GM04504 (cell line): ENCODE measurements around the gene R3HDM2.

Experiments
- DNase-seq: peaks from one replicate; pipeline ENCODE4 v3.0.0-alpha.2; 2012; ENCODE audit warnings: low read depth

R3HDM2 gene

GRCh38 chr12:57467212-57467874 is 36.5 kb upstream of the R3HDM2 start:
- DNase-seq = no peak

DNA sequence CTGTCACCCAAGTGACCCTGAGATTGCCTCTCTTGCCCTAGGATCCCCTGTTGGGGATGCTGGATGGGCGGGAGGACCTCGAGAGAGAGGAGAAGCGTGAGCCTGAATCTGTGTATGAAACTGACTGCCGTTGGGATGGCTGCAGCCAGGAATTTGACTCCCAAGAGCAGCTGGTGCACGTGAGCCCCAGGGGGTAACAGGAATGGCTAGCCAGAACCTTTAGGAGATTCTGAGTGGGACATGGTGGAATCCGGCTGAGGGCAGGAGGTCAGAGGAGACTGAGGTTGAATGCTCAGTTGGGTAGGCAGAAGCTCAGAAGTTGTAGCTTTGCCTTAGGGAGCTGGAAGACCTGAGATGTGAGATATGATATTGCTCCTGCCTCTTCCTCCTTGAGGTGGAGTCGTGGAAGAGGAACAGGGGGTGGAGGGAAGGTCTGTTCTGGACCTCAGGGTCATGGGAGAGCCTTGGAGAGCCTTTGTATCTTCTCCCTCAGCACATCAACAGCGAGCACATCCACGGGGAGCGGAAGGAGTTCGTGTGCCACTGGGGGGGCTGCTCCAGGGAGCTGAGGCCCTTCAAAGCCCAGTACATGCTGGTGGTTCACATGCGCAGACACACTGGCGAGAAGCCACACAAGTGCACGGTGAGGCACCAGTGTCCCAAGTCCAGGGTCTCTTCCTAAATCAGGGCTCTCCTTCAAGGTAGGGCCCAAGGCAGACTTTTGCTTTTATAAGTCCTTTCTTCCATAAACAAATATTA is 35.1 kb upstream of the R3HDM2 start:
- DNase-seq = no peak

DNA sequence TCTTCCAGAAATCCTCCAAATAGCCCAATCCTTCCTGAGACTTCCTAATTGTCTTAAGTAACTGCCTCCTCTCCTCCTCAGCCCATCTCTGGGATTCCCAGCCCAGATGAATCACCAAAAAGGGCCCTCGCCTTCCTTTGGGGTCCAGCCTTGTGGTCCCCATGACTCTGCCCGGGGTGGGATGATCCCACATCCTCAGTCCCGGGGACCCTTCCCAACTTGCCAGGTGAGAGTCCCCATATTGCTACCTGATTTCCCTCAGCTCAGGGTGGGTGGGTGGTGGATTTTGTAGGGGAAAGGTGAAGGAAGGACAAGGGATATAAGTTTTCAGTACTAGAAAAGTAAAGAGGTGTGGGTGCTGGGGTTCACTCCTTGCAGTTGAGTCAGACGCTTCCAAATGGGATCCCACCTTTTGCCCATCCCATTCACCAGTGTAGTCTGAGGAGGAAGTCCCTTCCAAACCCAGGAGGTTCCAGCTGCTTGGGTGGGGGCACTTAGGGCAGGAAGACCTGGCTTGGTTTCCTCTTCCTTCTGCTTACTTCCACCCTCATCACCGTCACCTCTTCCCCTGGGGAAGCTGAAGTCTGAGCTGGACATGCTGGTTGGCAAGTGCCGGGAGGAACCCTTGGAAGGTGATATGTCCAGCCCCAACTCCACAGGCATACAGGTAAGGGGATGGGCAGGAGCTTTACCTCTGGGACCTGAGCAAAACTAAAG is 34.3 kb upstream of the R3HDM2 start:
- DNase-seq = no peak

GRCh38 chr12:57464569-57464968 is 33.7 kb upstream of the R3HDM2 start:
- DNase-seq = no peak

- no peak for DNase-seq
Measured at GRCh38 chr12:57462912-57463253, 32.0 kb upstream of the R3HDM2 start.

GRCh38 chr12:57462251-57462911 is 31.5 kb upstream of the R3HDM2 start:
- peak; percentile 77 for DNase-seq

GRCh38 chr12:57461917-57462250 is 31.0 kb upstream of the R3HDM2 start:
- no peak for DNase-seq

DNA sequence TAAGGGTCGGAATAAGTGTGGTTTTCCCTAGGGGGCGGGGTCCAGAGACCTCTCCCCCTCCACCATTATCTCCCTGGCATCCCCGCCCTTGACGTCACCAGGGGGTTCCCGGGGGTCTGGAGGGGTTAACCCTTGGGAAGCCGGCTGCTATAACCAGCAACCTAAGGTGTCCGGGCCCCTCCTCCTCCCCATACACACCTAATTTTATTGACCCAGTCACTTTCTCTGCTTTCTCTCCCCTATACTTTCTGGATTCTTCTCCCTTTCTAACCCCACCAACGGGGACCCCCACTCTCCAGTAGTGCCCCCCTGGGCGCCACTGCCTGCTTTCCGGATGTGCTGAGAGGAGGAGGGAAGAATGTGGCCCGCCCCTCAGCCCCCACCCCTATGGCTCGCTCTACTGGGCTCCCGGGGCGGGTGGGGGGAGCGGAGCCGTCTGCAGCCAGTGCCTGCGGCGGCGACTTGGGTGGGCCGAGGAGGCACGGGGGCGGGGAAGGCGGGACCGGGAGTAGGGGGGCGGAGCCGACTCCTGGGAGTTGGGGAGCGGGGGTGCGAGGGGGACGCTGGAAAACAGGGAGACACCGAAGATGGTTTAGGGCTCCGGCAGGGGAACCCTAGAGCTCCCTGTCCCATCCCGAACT is 30.6 kb upstream of the R3HDM2 start:
- DNase-seq = no peak

DNA sequence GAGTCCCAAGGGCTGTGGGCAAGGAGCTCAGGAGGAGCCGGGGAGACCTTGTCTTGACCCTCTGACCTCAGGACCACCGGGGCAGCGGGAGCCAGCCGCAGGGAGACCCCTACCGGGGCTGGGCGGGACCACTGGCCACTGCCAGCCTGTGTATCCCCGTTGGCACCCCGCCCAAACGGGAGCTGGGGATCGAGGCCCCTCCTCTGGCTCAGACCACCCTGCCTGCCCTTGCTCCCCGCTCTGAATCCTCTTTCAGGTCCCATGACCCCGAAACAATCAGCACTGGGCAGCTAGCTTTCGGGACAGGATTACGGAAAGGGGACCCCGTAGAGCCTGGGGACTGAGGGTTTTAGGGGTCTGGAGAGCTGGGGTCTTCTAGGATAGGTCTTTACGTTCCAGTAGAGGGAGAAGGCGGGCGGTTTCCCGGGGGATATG is 30.0 kb upstream of the R3HDM2 start:
- no peak for DNase-seq

GRCh38 chr12:57460468-57460784 is 29.6 kb upstream of the R3HDM2 start:
- no peak for DNase-seq

DNA sequence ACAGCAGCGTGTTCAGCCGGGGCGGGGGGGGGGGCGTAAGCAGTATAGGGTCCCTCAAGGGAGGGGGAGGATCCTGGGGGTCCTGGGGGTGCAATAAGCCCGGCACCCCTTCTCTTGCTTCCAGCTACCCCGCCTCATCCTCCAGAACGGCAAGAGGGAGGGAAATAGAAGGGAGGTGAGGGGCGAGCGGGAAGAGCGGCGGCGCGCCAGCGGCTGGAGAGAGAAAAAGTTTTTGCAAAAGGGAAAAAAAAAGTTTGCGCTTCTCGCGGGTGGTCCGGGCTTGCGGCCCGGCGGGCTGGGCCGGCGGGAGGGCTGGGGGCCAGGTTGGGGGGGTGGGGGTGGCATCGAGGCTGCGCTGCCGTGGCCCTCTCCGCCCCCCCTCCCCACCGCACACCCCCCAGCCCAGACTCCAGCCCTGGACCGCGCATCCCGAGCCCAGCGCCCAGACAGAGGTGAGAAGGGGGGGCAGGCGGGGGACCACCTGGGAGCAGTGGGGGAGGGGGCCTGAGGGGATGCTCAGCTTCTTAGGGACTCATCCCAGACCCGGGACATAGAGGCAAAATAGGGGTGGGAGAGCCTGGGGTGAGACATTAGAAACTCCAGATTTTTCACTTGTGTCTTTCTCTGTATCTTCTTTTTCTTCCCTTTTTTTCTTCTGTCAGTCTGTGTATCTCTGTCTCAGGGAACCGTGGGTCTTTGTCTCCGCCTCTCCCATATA is 29.1 kb upstream of the R3HDM2 start, which contains the start of gene GLI1:
Gene GLI1 (plus strand): TSS at position 36 of the 718 bp plus-strand sequence. CDS start 3,907 bp downstream, outside the sequence.
- DNase-seq = no peak

- peak; percentile 87 for DNase-seq
Measured at GRCh38 chr12:57459055-57459749, 28.4 kb upstream of the R3HDM2 start.

DNA sequence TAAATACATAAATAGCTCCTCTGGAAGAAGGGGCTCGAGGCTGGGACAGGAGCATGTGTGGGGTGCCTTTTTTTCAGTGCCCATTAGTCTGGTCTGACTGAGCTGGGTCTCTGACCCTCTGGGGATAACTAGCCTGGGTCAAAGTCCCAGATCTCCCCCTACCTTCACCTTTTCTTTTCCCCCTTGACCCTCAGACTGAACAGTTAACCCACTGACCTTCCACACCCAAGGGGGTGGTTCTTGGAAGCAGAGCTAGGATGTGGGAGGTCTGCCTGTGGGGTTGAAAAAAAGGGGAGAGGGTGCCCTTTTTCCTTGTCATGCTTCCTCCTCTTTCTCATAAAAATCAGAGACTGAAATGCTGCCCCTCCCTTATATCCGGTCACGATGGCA is 27.8 kb upstream of the R3HDM2 start:
- DNase-seq = no peak

GRCh38 chr12:57456737-57457490 is 26.1 kb upstream of the R3HDM2 start:
- DNase-seq = no peak

DNA sequence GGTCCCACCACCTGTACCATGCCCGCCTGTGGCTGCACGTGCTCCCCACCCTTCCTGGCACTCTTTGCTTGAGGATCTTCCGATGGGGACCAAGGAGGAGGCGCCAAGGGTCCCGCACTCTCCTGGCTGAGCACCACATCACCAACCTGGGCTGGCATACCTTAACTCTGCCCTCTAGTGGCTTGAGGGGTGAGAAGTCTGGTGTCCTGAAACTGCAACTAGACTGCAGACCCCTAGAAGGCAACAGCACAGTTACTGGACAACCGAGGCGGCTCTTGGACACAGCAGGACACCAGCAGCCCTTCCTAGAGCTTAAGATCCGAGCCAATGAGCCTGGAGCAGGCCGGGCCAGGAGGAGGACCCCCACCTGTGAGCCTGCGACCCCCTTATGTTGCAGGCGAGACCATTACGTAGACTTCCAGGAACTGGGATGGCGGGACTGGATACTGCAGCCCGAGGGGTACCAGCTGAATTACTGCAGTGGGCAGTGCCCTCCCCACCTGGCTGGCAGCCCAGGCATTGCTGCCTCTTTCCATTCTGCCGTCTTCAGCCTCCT is 25.4 kb upstream of the R3HDM2 start:
- no peak for DNase-seq

- no peak for DNase-seq
Measured at GRCh38 chr12:57455374-57456144, 24.7 kb upstream of the R3HDM2 start.

DNA sequence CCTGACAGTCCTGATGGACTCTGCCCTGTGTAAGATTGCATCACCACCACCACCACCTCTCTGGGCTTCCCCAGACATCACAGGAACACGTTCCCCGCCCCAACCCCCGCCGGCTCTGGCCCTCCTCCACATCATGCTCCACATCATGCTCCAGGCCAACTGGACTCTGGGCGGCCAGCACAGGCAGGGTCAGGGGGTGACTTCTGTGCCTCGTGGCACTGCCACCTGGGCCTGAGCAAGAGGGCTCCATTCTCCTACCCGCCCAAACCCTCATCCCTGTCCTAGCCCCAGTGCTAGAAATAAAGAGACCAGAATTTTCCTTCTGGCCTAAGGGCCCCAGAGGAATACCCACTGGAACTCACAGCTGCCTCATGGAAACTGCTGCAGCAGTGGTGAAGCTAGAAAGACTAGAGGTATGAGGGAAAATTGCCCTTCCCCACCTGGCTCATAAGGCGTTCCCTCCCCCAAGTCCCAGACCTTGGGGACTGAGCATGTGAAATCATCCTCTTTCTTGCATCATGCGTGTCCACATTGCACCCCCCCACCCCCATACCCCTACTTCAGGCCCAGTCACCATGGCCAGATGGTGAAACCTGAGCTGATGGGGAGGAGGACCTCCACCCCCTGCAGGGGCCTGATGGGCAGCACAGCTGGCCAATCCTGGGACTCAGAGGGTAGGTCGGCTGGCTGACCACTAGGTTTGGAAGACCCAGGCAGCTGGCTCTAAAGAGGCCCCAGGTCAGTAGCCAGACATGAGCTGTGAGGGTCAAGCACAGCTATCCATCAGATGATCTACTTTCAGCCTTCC is 23.9 kb upstream of the R3HDM2 start, which contains the start of gene INHBE:
Gene INHBE (plus strand): TSS at position 742 of the 808 bp plus-strand sequence. CDS start 230 bp downstream, outside the sequence.
- DNase-seq = peak; percentile 78

- DNase-seq = no peak
Measured at GRCh38 chr12:57454213-57454565, 23.3 kb upstream of the R3HDM2 start.
